HG02981 (cell line): ENCODE measurements around the gene CCDC13.

Source experiments
- ATAC-seq: cut with Tn5 transposase; IDR thresholded peaks from one replicate; pipeline ENCODE4 v1.9.1; 2021; ENCODE audit warnings: mild to moderate bottlenecking, moderate library complexity; ENCODE audit not compliant: unreplicated experiment

CCDC13 gene

GRCh38 chr3:42753757-42754156 lies 19.3 kb downstream of the CCDC13 start:
- ATAC-seq: no peak

- no peak for ATAC-seq
Measured at GRCh38 chr3:42752961-42753360, 20.1 kb downstream of the CCDC13 start.

- ATAC-seq: no peak
Measured at GRCh38 chr3:42752441-42752840, 20.6 kb downstream of the CCDC13 start.

GRCh38 chr3:42751609-42752008 lies 21.4 kb downstream of the CCDC13 start:
- no peak for ATAC-seq

GRCh38 chr3:42750834-42751233 lies 22.2 kb downstream of the CCDC13 start:
- no peak for ATAC-seq

- no peak for ATAC-seq
Measured at GRCh38 chr3:42749753-42750231, 23.3 kb downstream of the CCDC13 start.

GRCh38 chr3:42749025-42749752 lies 23.9 kb downstream of the CCDC13 start:
- no peak for ATAC-seq

GRCh38 chr3:42747581-42747980 lies 25.5 kb downstream of the CCDC13 start:
- ATAC-seq: no peak

- no peak for ATAC-seq
Measured at GRCh38 chr3:42746455-42747450, 26.3 kb downstream of the CCDC13 start.

GRCh38 chr3:42745776-42746454 lies 27.1 kb downstream of the CCDC13 start:
- ATAC-seq: no peak

- ATAC-seq: no peak
Measured at GRCh38 chr3:42745291-42745745, 27.7 kb downstream of the CCDC13 start.

GRCh38 chr3:42743204-42743995 lies 29.7 kb downstream of the CCDC13 start:
- ATAC-seq: no peak

- ATAC-seq: no peak
Measured at GRCh38 chr3:42742688-42743087, 30.4 kb downstream of the CCDC13 start.

- ATAC-seq: no peak
Measured at GRCh38 chr3:42742259-42742658, 30.8 kb downstream of the CCDC13 start.

- ATAC-seq: no peak
Measured at GRCh38 chr3:42741796-42742195, 31.3 kb downstream of the CCDC13 start.

GRCh38 chr3:42739401-42740158 lies 33.5 kb downstream of the CCDC13 start:
- no peak for ATAC-seq

- ATAC-seq: no peak
Measured at GRCh38 chr3:42736531-42736930, 36.5 kb downstream of the CCDC13 start.

GRCh38 chr3:42736081-42736480 lies 37.0 kb downstream of the CCDC13 start:
- ATAC-seq: no peak

- no peak for ATAC-seq
Measured at GRCh38 chr3:42735615-42736014, 37.4 kb downstream of the CCDC13 start.

GRCh38 chr3:42735019-42735418 lies 38.0 kb downstream of the CCDC13 start:
- no peak for ATAC-seq
